Lung (tissue), 12 donors: ENCODE measurements around the gene AUTS2. TPM values are rescaled to one million over a fixed set of nuclear protein-coding genes. Genes with fewer than 3 reads are reported as not detected.
A peak's percentile ranks its signal among the peaks of the same experiment; 100 is the strongest.

Source experiments
- ATAC-seq: fragments of 200-7000 bp; cut with Tn5 transposase; one replicate; pipeline ENCODE4 v1.9.1; 2020; ENCODE audit warnings: moderate number of reproducible peaks; ENCODE audit not compliant: insufficient read depth, low FRiP score
- DNase-seq, 3 donors: peaks; one replicate each; pipeline ENCODE4 v3.0.0-alpha.2; 2013 to 2017
- H3K27ac ChIP-seq, 2 donors: one replicate each; pipeline ENCODE4 v1.5.1; 2013; ENCODE audit warnings: mild to moderate bottlenecking in 2 of 2, moderate library complexity in 2 of 2, control low read depth in 1 of 2, inconsistent platforms in 1 of 2, low read depth in 1 of 2, low read length in 1 of 2
- H3K27me3 ChIP-seq, 3 donors: one replicate each; pipeline ENCODE4 v1.5.1; 2013; ENCODE audit warnings: low read length in 2 of 3; ENCODE audit not compliant: control insufficient read depth in 3 of 3, insufficient read depth in 3 of 3
- H3K36me3 ChIP-seq, 4 donors: one replicate each; pipeline ENCODE4 v1.5.1; 2013; ENCODE audit warnings: low read length in 4 of 4, mild to moderate bottlenecking in 1 of 4, moderate library complexity in 1 of 4; ENCODE audit not compliant: control insufficient read depth in 4 of 4, insufficient read depth in 4 of 4
- H3K4me1 ChIP-seq, 5 donors: one replicate each; pipeline ENCODE4 v1.5.1; 2013; ENCODE audit warnings: low read length in 5 of 5, mild to moderate bottlenecking in 2 of 5, moderate library complexity in 1 of 5; ENCODE audit not compliant: control insufficient read depth in 5 of 5, insufficient read depth in 5 of 5
- H3K4me3 ChIP-seq: one replicate; pipeline ENCODE4 v1.5.1; 2013; ENCODE audit warnings: mild to moderate bottlenecking, control low read depth, moderate library complexity
- H3K9ac ChIP-seq, 2 donors: one replicate each; pipeline ENCODE4 v1.5.1; 2013; ENCODE audit warnings: low read length in 2 of 2, control low read depth in 1 of 2; ENCODE audit not compliant: insufficient read depth in 1 of 2
- H3K9me3 ChIP-seq, 4 donors: one replicate each; pipeline ENCODE4 v1.5.1; 2013; ENCODE audit warnings: low read length in 3 of 4, mild to moderate bottlenecking in 1 of 4, moderate library complexity in 1 of 4; ENCODE audit not compliant: control insufficient read depth in 4 of 4, insufficient read depth in 3 of 4
- CTCF ChIP-seq: IDR thresholded peaks from 2 replicates; pipeline ENCODE4 v1.5.1; 2012; ENCODE audit warnings: mild to moderate bottlenecking; ENCODE audit errors: control extremely low read depth, extremely low read depth
- WGBS, 2 donors: extraction: QIAGEN DNeasy Blood & Tissue Kit; methylation state at CpG; one replicate each; pipeline ENCODE4 v1.1.7; 2013; 5-methylcytosine and 5-hydroxymethylcytosine counted together
- polyA plus RNA-seq, 2 donors: library from polyadenylated mRNA; stranded (reverse); fragments of 200-250 nt; gene quantifications; one replicate each; pipeline ENCODE4 v1.2.1, GENCODE V29; 2013
- total RNA-seq, 2 donors: library from RNA; depleted of rRNA in 1 of 2; stranded (reverse); fragments of >200 nt in 1 of 2; gene quantifications; one replicate each; pipeline ENCODE4 v1.2.1, GENCODE V29; 2014 to 2021
- donor health status: control.
- donor health status: control.
- donor health status: Bipolar disorder and iron deficiency.
- donor health status: healthy.
- donor health status: DM: yes; HTN: yes; CAD: no.

The AUTS2 gene
- total and polyA plus RNA-seq, 4 donors, result 11.8 to 115 (median 40.6) TPM

DNA sequence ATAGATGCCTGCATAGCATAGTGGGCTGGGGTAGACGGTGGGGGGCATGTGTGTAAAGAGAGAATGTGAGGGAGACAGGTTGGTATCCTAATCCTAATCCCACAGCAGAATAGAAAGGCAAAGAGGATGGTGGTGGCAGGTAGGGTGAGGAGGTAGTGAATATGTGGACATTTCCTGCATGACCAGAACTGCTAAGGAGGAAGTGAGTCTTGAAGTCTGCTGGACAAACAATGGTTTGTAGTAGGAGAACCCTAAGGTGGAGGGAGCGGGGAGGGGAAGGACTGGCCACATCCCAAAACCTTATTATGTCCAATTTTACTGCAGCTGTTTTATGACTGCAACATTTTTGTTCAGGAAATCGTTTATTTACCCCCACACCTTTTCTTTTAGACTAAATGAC, 279.7 kb downstream of the AUTS2 start:
- no peak overlapping the region for H3K27ac ChIP-seq
- no peaks in the 10 kb centered on the region for H3K36me3 ChIP-seq
- 78 to 81% methylated on average over 3 of the region's 3 CpGs for WGBS, 2 donors
- no peak for TF ChIP-seq CTCF
- peaks cover 0 to 2% (median 0%) of the 10 kb centered on the region in 5 donors for H3K4me1 ChIP-seq
- H3K9me3 ChIP-seq, result no peaks in the 10 kb centered on the region
- no peak overlapping the region for H3K9ac ChIP-seq
- no peak for ATAC-seq
- H3K4me3 ChIP-seq, result no peak overlapping the region
- no peaks in the 10 kb centered on the region for H3K27me3 ChIP-seq
- DNase-seq, result no peak

- no peak overlapping the region for H3K9ac ChIP-seq
- H3K27me3 ChIP-seq, result no peaks in the 10 kb centered on the region
- H3K36me3 ChIP-seq, result no peaks in the 10 kb centered on the region
- no peak overlapping the region for H3K4me3 ChIP-seq
- no peak overlapping the region for H3K27ac ChIP-seq
- ATAC-seq (no peak), DNase-seq (no peak)
- no peak for TF ChIP-seq CTCF
- peaks cover 0 to 2% (median 0%) of the 10 kb centered on the region in 5 donors for H3K4me1 ChIP-seq
- H3K9me3 ChIP-seq, result peaks cover 0 to 2% (median 0%) of the 10 kb centered on the region in 4 donors
- WGBS, 2 donors, result 75 to 76% methylated on average over 3 of the region's 3 CpGs
These were observed 280.3 kb downstream of the AUTS2 start for GRCh38 chr7:69878591-69878990.

DNA sequence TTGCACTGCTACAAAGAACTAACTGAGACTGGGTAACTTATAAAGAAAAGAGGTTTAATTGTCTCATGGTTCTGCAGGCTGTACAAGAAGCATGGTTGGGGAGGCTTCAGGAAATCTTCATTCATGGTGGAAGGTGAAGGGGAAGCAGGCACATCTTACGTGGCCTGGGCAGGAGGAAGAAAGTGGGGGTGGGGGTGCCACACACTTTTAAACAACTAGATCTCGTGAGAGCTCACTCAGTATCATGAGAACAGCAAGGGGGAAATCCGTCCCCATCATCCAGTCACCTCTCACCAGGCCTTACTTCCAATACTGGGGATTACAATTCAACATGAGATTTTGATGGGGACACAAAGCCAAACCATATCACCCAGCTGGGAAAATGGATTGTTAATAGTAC, 281.7 kb downstream of the AUTS2 start:
- Histone ChIP-seq H3K27me3 (no peaks in the 10 kb centered on the region), H3K4me1 (peaks cover 0 to 2% (median 0%) of the 10 kb centered on the region in 5 donors), H3K9me3 (peaks cover 0 to 2% (median 0%) of the 10 kb centered on the region in 4 donors), H3K27ac (no peak overlapping the region), H3K36me3 (no peaks in the 10 kb centered on the region), H3K9ac (no peak overlapping the region), H3K4me3 (no peak overlapping the region)
- ATAC-seq (no peak), DNase-seq (no peak)
- TF ChIP-seq CTCF, result no peak
- WGBS, 2 donors, result 85 to 86% methylated on average over 3 of the region's 3 CpGs

- H3K27ac ChIP-seq, result no peak overlapping the region
- peaks cover 0 to 2% (median 0%) of the 10 kb centered on the region in 4 donors for H3K9me3 ChIP-seq
- ATAC-seq (no peak), DNase-seq (peak in 1 of 3 donors; percentile 37)
- H3K4me3 ChIP-seq, result no peak overlapping the region
- no peak for TF ChIP-seq CTCF
- H3K4me1 ChIP-seq, result peaks cover 0 to 2% (median 0%) of the 10 kb centered on the region in 5 donors
- no peaks in the 10 kb centered on the region for H3K36me3 ChIP-seq
- H3K9ac ChIP-seq, result no peak overlapping the region
- 58 to 66% methylated on average over 3 of the region's 3 CpGs for WGBS, 2 donors
- no peaks in the 10 kb centered on the region for H3K27me3 ChIP-seq
These were observed 282.6 kb downstream of the AUTS2 start for GRCh38 chr7:69880840-69881239.
